NB4 (cell line): ENCODE results near the gene TYMP.

Experiments
- POLR2A ChIP-seq: IDR thresholded peaks from 2 replicates; pipeline ENCODE4 v1.6.1; 2011; ENCODE audit warnings: mild to moderate bottlenecking; ENCODE audit not compliant: insufficient read length; ENCODE audit errors: extremely low read depth
- TF ChIP-seq, protein P1 (sequence below): IDR thresholded peaks from one replicate; pipeline ENCODE4 v1.5.1; 2012; ENCODE audit warnings: low read depth, low read length

DNA sequence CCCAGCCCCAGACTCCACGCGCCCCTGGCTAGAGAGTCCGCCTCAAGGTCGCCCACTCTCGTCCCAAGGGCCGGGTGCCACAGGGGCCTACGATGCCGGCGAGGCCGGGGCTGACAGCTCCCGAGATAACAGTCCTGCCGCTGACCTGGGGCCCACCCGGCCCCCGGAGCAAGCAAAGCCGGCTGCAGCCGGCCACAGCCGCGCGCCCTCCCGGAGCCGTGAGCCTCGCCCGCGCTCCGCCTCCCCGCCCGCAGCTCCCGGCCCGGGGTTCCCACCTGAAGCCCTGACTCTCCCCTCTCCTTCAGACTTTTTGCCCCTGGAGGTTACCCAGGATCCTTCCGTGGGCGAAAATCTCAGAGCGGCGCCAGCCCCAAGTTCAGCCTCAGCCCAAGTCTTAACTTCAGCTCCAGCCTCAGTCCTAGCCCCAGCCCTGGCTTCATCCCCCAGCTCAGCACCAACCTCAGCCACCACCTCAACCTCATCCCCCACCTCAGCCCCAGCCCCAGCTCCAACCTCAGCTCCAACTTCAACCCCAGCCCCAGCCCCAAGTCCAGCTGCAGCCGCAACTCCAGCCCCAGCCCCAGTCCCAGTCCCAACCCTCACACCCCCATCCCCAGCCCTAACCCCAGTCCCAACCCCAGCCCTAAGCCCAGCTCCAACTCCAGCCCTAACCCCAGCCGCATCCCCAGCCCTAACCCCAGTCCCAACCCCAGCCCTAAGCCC, 17.6 kb upstream of the TYMP start:
- TF ChIP-seq, protein P1, sequence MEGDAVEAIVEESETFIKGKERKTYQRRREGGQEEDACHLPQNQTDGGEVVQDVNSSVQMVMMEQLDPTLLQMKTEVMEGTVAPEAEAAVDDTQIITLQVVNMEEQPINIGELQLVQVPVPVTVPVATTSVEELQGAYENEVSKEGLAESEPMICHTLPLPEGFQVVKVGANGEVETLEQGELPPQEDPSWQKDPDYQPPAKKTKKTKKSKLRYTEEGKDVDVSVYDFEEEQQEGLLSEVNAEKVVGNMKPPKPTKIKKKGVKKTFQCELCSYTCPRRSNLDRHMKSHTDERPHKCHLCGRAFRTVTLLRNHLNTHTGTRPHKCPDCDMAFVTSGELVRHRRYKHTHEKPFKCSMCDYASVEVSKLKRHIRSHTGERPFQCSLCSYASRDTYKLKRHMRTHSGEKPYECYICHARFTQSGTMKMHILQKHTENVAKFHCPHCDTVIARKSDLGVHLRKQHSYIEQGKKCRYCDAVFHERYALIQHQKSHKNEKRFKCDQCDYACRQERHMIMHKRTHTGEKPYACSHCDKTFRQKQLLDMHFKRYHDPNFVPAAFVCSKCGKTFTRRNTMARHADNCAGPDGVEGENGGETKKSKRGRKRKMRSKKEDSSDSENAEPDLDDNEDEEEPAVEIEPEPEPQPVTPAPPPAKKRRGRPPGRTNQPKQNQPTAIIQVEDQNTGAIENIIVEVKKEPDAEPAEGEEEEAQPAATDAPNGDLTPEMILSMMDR: no peak
- no peak for TF ChIP-seq POLR2A
